Gastroesophageal sphincter (tissue), 4 donors: ENCODE measurements around the gene ZNF385B. TPM values are rescaled to one million over a fixed set of nuclear protein-coding genes. Genes with fewer than 3 reads are reported as not detected.

Experiments
- ATAC-seq: fragments of 150-250 bp; one replicate; pipeline ENCODE4 v1.9.1; 2016; ENCODE audit warnings: mild to moderate bottlenecking, moderate library complexity
- H3K27ac ChIP-seq, 4 donors: fragments of 200-600 bp; sonication (generic) in 3 of 4; 1 replicate in 3 of 4; 2 replicates in 1 of 4; pipeline ENCODE4 v1.5.1; 2016 to 2019
- H3K27me3 ChIP-seq: fragments of 200-600 bp; sonication (generic); one replicate; pipeline ENCODE4 v1.5.1; 2019
- H3K36me3 ChIP-seq, 2 donors: fragments of 200-600 bp; sonication (generic); one replicate each; pipeline ENCODE4 v1.5.1; 2019; ENCODE audit warnings: control low read depth in 1 of 2
- H3K4me1 ChIP-seq, 3 donors: fragments of 200-600 bp; sonication (generic); 1 replicate in 2 of 3; 2 replicates in 1 of 3; pipeline ENCODE4 v1.5.1; 2016 to 2019; ENCODE audit warnings: control low read depth in 2 of 3
- H3K4me3 ChIP-seq, 2 donors: fragments of 200-600 bp; sonication (generic); one replicate each; pipeline ENCODE4 v1.5.1; 2019; ENCODE audit warnings: mild to moderate bottlenecking in 1 of 2, moderate library complexity in 1 of 2
- H3K9me3 ChIP-seq, 3 donors: fragments of 200-600 bp; sonication (generic); one replicate each; pipeline ENCODE4 v1.5.1; 2017 to 2019; ENCODE audit warnings: control low read depth in 2 of 3
- CTCF ChIP-seq, 4 experiments: fragments of 200-600 bp in 2 of 4; fragments of 450-650 bp in 2 of 4; sonication (generic) in 1 of 4; IDR thresholded peaks; one replicate each; pipeline ENCODE4 v1.5.1; 2017 to 2019; ENCODE audit warnings: antibody characterized with exemption in 4 of 4, mild to moderate bottlenecking in 2 of 4, moderate library complexity in 2 of 4
- EP300 ChIP-seq: sonication (generic); formaldehyde crosslinking; IDR thresholded peaks from one replicate; pipeline ENCODE4 v1.6.1; 2017; ENCODE audit warnings: antibody characterized with exemption, mild to moderate bottlenecking
- POLR2A ChIP-seq, 2 donors: fragments of 450-650 bp; IDR thresholded peaks; one replicate each; pipeline ENCODE4 v1.6.1; 2017; ENCODE audit warnings: antibody characterized with exemption in 2 of 2, mild to moderate bottlenecking in 2 of 2, moderate library complexity in 1 of 2
- POLR2AphosphoS5 ChIP-seq: sonication (generic); formaldehyde crosslinking; IDR thresholded peaks from one replicate; pipeline ENCODE4 v1.6.1; 2017; ENCODE audit warnings: antibody characterized with exemption
- WGBS, 2 donors: methylation state at CpG; one replicate each; pipeline ENCODE4 v1.1.5; 2018; ENCODE audit warnings: low coverage in 1 of 2; 5-methylcytosine and 5-hydroxymethylcytosine counted together
- total RNA-seq, 4 donors: library from RNA; depleted of rRNA; stranded (reverse); fragments of >200 nt; gene quantifications; one replicate each; pipeline ENCODE4 v1.1.0, GENCODE V29; 2016

The ZNF385B gene
- total RNA-seq, 4 donors from 2014 or later = 2.7 to 7.6 (median 3.9) TPM

GRCh38 chr2:179849719-179850118 is 11.7 kb downstream of the ZNF385B start:
- no peak for ATAC-seq
- H3K36me3 ChIP-seq = no peaks in the 10 kb centered on the region
- no peaks in the 10 kb centered on the region for H3K27me3 ChIP-seq
- H3K9me3 ChIP-seq = no peaks in the 10 kb centered on the region
- no peak for TF ChIP-seq POLR2AphosphoS5
- TF ChIP-seq POLR2A (IDR thresholded peaks at IDR 0.05) = no peak
- TF ChIP-seq EP300 = no peak
- no peak for TF ChIP-seq CTCF (IDR thresholded peaks at IDR 0.05)
- peaks cover 0 to 6% (median 0%) of the 10 kb centered on the region in 3 donors for H3K4me1 ChIP-seq
- no peak overlapping the region for H3K4me3 ChIP-seq
- H3K27ac ChIP-seq = no peak overlapping the region

GRCh38 chr2:179843541-179843940 is 17.9 kb downstream of the ZNF385B start:
- H3K4me3 ChIP-seq = no peak overlapping the region
- H3K9me3 ChIP-seq = no peaks in the 10 kb centered on the region
- ATAC-seq = no peak
- peaks cover 0 to 11% (median 3%) of the 10 kb centered on the region in 3 donors for H3K4me1 ChIP-seq
- no peaks in the 10 kb centered on the region for H3K36me3 ChIP-seq
- H3K27me3 ChIP-seq = no peaks in the 10 kb centered on the region
- TF ChIP-seq EP300 (no peak), CTCF (IDR thresholded peaks at IDR 0.05) (no peak), POLR2A (IDR thresholded peaks at IDR 0.05) (no peak), POLR2AphosphoS5 (no peak)
- no peak overlapping the region for H3K27ac ChIP-seq

- no peaks in the 10 kb centered on the region for H3K9me3 ChIP-seq
- ATAC-seq = no peak
- H3K27me3 ChIP-seq = no peaks in the 10 kb centered on the region
- no peak overlapping the region for H3K4me3 ChIP-seq
- WGBS, 2 donors = 44 to 59% methylated on average over 4 of the region's 4 CpGs
- no peaks in the 10 kb centered on the region for H3K36me3 ChIP-seq
- peaks cover 0 to 17% (median 3%) of the 10 kb centered on the region in 3 donors for H3K4me1 ChIP-seq
- TF ChIP-seq POLR2A (IDR thresholded peaks at IDR 0.05) (no peak), CTCF (IDR thresholded peaks at IDR 0.05) (peak in 1 of 4 experiments; percentile 40)
- H3K27ac ChIP-seq = no peak overlapping the region
Observed at GRCh38 chr2:179842498-179843153, 18.8 kb downstream of the ZNF385B start.

GRCh38 chr2:179840840-179841239 is 20.6 kb downstream of the ZNF385B start:
- Histone ChIP-seq H3K27ac (no peak overlapping the region), H3K9me3 (no peaks in the 10 kb centered on the region), H3K4me3 (no peak overlapping the region), H3K27me3 (no peaks in the 10 kb centered on the region), H3K4me1 (peaks cover 0 to 22% (median 3%) of the 10 kb centered on the region in 3 donors), H3K36me3 (no peaks in the 10 kb centered on the region)
- WGBS, 2 donors = 100% methylated on average over 1 of the region's 1 CpG; no CpG with 5 or more reads in 1 of the 2 donors
- no peak for TF ChIP-seq POLR2AphosphoS5
- TF ChIP-seq CTCF (IDR thresholded peaks at IDR 0.05) = no peak
- no peak for TF ChIP-seq POLR2A (IDR thresholded peaks at IDR 0.05)
- TF ChIP-seq EP300 = no peak
- no peak for ATAC-seq

- Histone ChIP-seq H3K4me3 (no peak overlapping the region), H3K27me3 (no peaks in the 10 kb centered on the region), H3K27ac (no peak overlapping the region), H3K9me3 (no peaks in the 10 kb centered on the region), H3K4me1 (peaks cover 0 to 17% (median 3%) of the 10 kb centered on the region in 3 donors), H3K36me3 (no peaks in the 10 kb centered on the region)
- TF ChIP-seq CTCF (IDR thresholded peaks at IDR 0.05) = no peak
- TF ChIP-seq POLR2AphosphoS5 = no peak
- TF ChIP-seq POLR2A (IDR thresholded peaks at IDR 0.05) = no peak
- TF ChIP-seq EP300 = no peak
- ATAC-seq = no peak
- WGBS, 2 donors = 56 to 79% methylated on average over 4 of the region's 4 CpGs
Observed at GRCh38 chr2:179837408-179837807, 24.0 kb downstream of the ZNF385B start.
